HepG2 (cell line): ENCODE data around the gene CYP20A1. TPM values are rescaled to one million over a fixed set of nuclear protein-coding genes. Genes with fewer than 3 reads are reported as not detected.
A peak's percentile ranks its signal among the peaks of the same experiment; 100 is the strongest.

ENCODE experiments used
- ATF6 ChIP-seq: sonication (generic); formaldehyde crosslinking; conservative IDR thresholded peaks from 2 replicates; pipeline ENCODE4 v1.4.0; 2020; ENCODE audit warnings: missing genetic modification reagents
- HINFP ChIP-seq: sonication (generic); formaldehyde crosslinking; IDR thresholded peaks from 2 replicates; pipeline ENCODE4 v1.4.0; 2020; ENCODE audit warnings: low read depth, mild to moderate bottlenecking, missing genetic modification reagents
- NR1H2 ChIP-seq: sonication (generic); formaldehyde crosslinking; IDR thresholded peaks from 2 replicates; pipeline ENCODE4 v1.8.1; 2022; ENCODE audit warnings: low read depth, missing genetic modification reagents, borderline replicate concordance
- NR2C2 ChIP-seq: sonication (generic); formaldehyde crosslinking; IDR thresholded peaks from 2 replicates; pipeline ENCODE4 v1.4.0; 2020; ENCODE audit warnings: missing genetic modification reagents, mild to moderate bottlenecking, moderate library complexity, borderline replicate concordance
- POGK ChIP-seq: sonication (generic); formaldehyde crosslinking; conservative IDR thresholded peaks from 2 replicates; pipeline ENCODE4 v1.8.0; 2022; ENCODE audit warnings: mild to moderate bottlenecking, moderate library complexity, missing genetic modification reagents
- POLR2G ChIP-seq: fragments of 200-400 bp; formaldehyde crosslinking; IDR thresholded peaks from 2 replicates; pipeline ENCODE4 v1.6.1; 2018; ENCODE audit warnings: mild to moderate bottlenecking, low read depth, low read length, moderate library complexity
- RFX5 ChIP-seq: IDR thresholded peaks from 2 replicates; pipeline ENCODE4 v1.6.1; 2011; ENCODE audit warnings: low read depth, low read length, improper control_type of control experiment
- SMARCC2 ChIP-seq: fragments of 450-650 bp; IDR thresholded peaks from 2 replicates; pipeline ENCODE4 v1.6.1; 2017; ENCODE audit warnings: antibody characterized with exemption, mild to moderate bottlenecking
- TRAFD1 ChIP-seq: sonication (generic); formaldehyde crosslinking; IDR thresholded peaks from 2 replicates; pipeline ENCODE4 v1.5.1; 2020; ENCODE audit warnings: missing genetic modification reagents, mild to moderate bottlenecking, borderline replicate concordance
- U2AF1 ChIP-seq: fragments of 200-400 bp; formaldehyde crosslinking; optimal IDR thresholded peaks from 2 replicates; pipeline ENCODE3; 2017; ENCODE audit warnings: mild to moderate bottlenecking, low read depth, low read length
- ZBTB1 ChIP-seq: sonication (generic); formaldehyde crosslinking; IDR thresholded peaks from 2 replicates; pipeline ENCODE4 v1.4.0; 2020; ENCODE audit warnings: missing genetic modification reagents, borderline replicate concordance
- ZNF20 ChIP-seq: sonication (generic); formaldehyde crosslinking; IDR thresholded peaks from 2 replicates; pipeline ENCODE4 v1.4.0; 2020; ENCODE audit warnings: mild to moderate bottlenecking, moderate library complexity, missing genetic modification reagents
- ZNF232 ChIP-seq: sonication (generic); formaldehyde crosslinking; IDR thresholded peaks from 2 replicates; pipeline ENCODE4 v1.4.0; 2020; ENCODE audit warnings: missing genetic modification reagents, borderline replicate concordance
- ZNF644 ChIP-seq: IDR thresholded peaks from 2 replicates; pipeline ENCODE4 v1.6.1; 2016; ENCODE audit warnings: low read depth
- ZNF687 ChIP-seq: sonication (generic); formaldehyde crosslinking; IDR thresholded peaks from 2 replicates; pipeline ENCODE4 v1.5.1; 2020; ENCODE audit warnings: mild to moderate bottlenecking, missing genetic modification reagents, moderate library complexity
- ZNF775 ChIP-seq: sonication (generic); formaldehyde crosslinking; IDR thresholded peaks from 2 replicates; pipeline ENCODE4 v1.4.0; 2020; ENCODE audit warnings: missing genetic modification reagents, mild to moderate bottlenecking, moderate library complexity, borderline replicate concordance
- polyA plus RNA-seq, 8 experiments: library from polyadenylated mRNA; depleted of rRNA in 3 of 8; stranded (reverse) in 7 of 8; unstranded in 1 of 8; fragments of >200 nt; fragmentation: Illumina TruSeq in 4 of 8; extraction: Trizol in 4 of 8; gene quantifications; 2 replicates each; pipeline versions ENCODE4 v1.2.1 to v1.2.3, GENCODE V29; 2011 to 2016; ENCODE audit warnings: low read depth in 4 of 8, missing spikeins in 1 of 8, mixed read lengths in 1 of 8; ENCODE audit not compliant: insufficient read depth in 1 of 8
- total RNA-seq, 5 experiments: library from RNA; depleted of rRNA; stranded (reverse); fragments of >200 nt; fragmentation: Illumina TruSeq; extraction: Trizol; gene quantifications; 2 replicates each; pipeline ENCODE4 v1.2.3, GENCODE V29; 2016; ENCODE audit warnings: low read depth in 1 of 5

The CYP20A1 gene
- total and polyA plus RNA-seq, 2 of the 13 experiments (the other 11 are each of a cell fraction or from before 2014, with no cell fraction given) = 9.6 to 35.3 TPM

- TF ChIP-seq TRAFD1 (CRISPR knock-in tag) (no peak), ZBTB1 (no peak; the same call in 1 of the 2 replicates), ZNF775 (CRISPR knock-in tag) (peak; percentile 62; the same call in 1 of the 2 replicates), POLR2G (peak; percentile 99), ZNF232 (CRISPR knock-in tag) (peak; percentile 94), NR2C2 (peak; percentile 93), HINFP (CRISPR knock-in tag) (no peak), RFX5 (peak; percentile 58; the same call in 1 of the 2 replicates), ZNF20 (CRISPR knock-in tag) (peak; percentile 87; the same call in 1 of the 2 replicates), POGK (CRISPR knock-in tag) (peak; percentile 94), SMARCC2 (no peak), NR1H2 (peak; percentile 94; the same call in 1 of the 2 replicates), ZNF644 (CRISPR knock-in tag) (no peak), U2AF1 (peak; percentile 90), ATF6 (no peak), ZNF687 (CRISPR knock-in tag) (peak; percentile 97)
Observed at GRCh38 chr2:203238704-203239526, at the start of gene CYP20A1 (continued).
